NCI-H1694 treated with DMSO at 0.1 percent for 48 hours (cell line): ENCODE measurements around the gene OLFM1.
"Not testable (repeated sequence)": the region's sequence is repeated elsewhere in the genome, so short reads cannot be mapped to it uniquely, and the experiment has no call there.

Experiments
- DNase-seq: peaks from one replicate; lab custom pipeline; 2025; lab: John Stamatoyannopoulos, UW

OLFM1 gene

GRCh38 chr9:135152614-135153334, 65.3 kb downstream of the OLFM1 start:
- DNase-seq: no peak

- no peak for DNase-seq
Measured at GRCh38 chr9:135154050-135154615, 66.7 kb downstream of the OLFM1 start.

GRCh38 chr9:135155396-135155795, 67.9 kb downstream of the OLFM1 start:
- no peak for DNase-seq

GRCh38 chr9:135156525-135157510, 69.3 kb downstream of the OLFM1 start:
- no peak for DNase-seq

- no peak for DNase-seq
Measured at GRCh38 chr9:135157856-135158563, 70.5 kb downstream of the OLFM1 start.

- DNase-seq: no peak
Measured at GRCh38 chr9:135158564-135158937, 71.1 kb downstream of the OLFM1 start.

GRCh38 chr9:135159801-135160200, 72.3 kb downstream of the OLFM1 start:
- no peak for DNase-seq

- DNase-seq: no peak
Measured at GRCh38 chr9:135160862-135161261, 73.4 kb downstream of the OLFM1 start.

GRCh38 chr9:135162599-135162998, 75.1 kb downstream of the OLFM1 start:
- DNase-seq: not testable (repeated sequence)

GRCh38 chr9:135163023-135163780, 75.7 kb downstream of the OLFM1 start:
- DNase-seq: no peak

GRCh38 chr9:135164036-135164435, 76.6 kb downstream of the OLFM1 start:
- DNase-seq: no peak

GRCh38 chr9:135165003-135165711, 77.7 kb downstream of the OLFM1 start:
- no peak for DNase-seq

- DNase-seq: no peak
Measured at GRCh38 chr9:135165756-135166519, 78.5 kb downstream of the OLFM1 start.

- no peak for DNase-seq
Measured at GRCh38 chr9:135166565-135166964, 79.1 kb downstream of the OLFM1 start.

GRCh38 chr9:135167356-135167755, 79.9 kb downstream of the OLFM1 start:
- no peak for DNase-seq

GRCh38 chr9:135167849-135168655, 80.6 kb downstream of the OLFM1 start:
- no peak for DNase-seq

GRCh38 chr9:135169709-135170226, 82.3 kb downstream of the OLFM1 start:
- no peak for DNase-seq

GRCh38 chr9:135170535-135170934, 83.1 kb downstream of the OLFM1 start:
- no peak for DNase-seq
